ENCODE results near the gene SMYD3. TPM values are rescaled to one million over a fixed set of nuclear protein-coding genes. Genes with fewer than 3 reads are reported as not detected.

Gene SMYD3
- total RNA-seq, 2 donors from 2014 or later: 13.5 to 20.8 TPM

DNA sequence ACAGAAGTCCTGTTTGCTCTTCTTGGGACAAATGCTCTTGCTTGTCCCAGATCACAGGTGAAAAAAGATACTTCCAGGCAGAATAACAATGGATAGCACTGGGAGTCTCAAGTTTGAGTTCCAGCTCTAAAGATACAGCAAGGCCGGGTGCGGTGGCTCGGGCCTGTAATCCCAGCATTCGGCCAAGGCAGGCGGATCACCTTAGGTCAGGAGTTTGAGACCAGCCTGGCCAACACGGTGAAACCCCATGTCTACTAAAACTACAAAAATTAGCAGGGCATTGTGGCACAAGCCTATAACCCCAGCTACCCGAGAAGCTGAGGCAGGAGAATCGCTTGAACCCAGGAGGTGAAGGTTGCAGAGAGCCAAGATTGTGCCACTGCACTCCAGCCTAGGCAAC is 337.6 kb downstream of the SMYD3 start:
- no peaks in the 10 kb centered on the region for H3K27me3 ChIP-seq
- WGBS, 2 donors: 95 to 100% methylated on average over 8 of the region's 8 CpGs
- intact Hi-C loops (cut with DNase I): no loop called here
- TF ChIP-seq CTCF (IDR thresholded peaks at IDR 0.05) (no peak), POLR2A (IDR thresholded peaks at IDR 0.05) (no peak)
- no peak for DNase-seq
- ATAC-seq: no peak
- no peak overlapping the region for H3K27ac ChIP-seq
- H3K4me1 ChIP-seq: peaks cover 10% of the 10 kb centered on the region
- no peak overlapping the region for H3K4me3 ChIP-seq
- H3K9me3 ChIP-seq: no peaks in the 10 kb centered on the region
- H3K36me3 ChIP-seq (replicated peaks in 1 of 2; ENCODE audit: insufficient read depth in 1 of 2, low read depth in 2 of 2): no peaks in the 10 kb centered on the region

DNA sequence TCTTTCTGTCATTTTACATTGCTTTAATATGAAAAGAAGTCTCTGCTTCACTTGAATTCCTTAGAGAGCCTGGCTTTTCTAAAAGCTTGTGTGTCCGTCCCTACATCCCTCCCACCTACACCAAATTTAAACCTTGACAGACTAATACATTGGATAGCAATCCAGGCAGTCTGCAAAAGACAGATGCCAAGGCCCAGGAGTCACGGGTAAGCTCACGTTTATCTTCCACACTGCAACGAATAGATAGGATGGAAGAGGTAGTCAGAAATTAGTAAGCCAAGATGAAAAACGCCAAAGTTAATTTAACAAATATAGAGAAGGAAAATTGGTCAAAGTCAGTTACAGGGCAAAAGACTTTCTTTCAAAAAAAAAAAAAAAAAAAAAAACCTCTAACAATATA is 338.1 kb downstream of the SMYD3 start:
- Histone ChIP-seq H3K36me3 (replicated peaks in 1 of 2; ENCODE audit: insufficient read depth in 1 of 2, low read depth in 2 of 2) (no peaks in the 10 kb centered on the region), H3K9me3 (no peaks in the 10 kb centered on the region), H3K4me1 (peaks cover 10% of the 10 kb centered on the region), H3K4me3 (no peak overlapping the region), H3K27me3 (no peaks in the 10 kb centered on the region), H3K27ac (no peak overlapping the region)
- intact Hi-C loops (cut with DNase I): no loop called here
- WGBS, 2 donors: 72% methylated on average over 5 of the region's 5 CpGs
- ATAC-seq (no peak), DNase-seq (no peak)
- TF ChIP-seq CTCF (IDR thresholded peaks at IDR 0.05): no peak

GRCh38 chr1:246166841-246167240 is 340.2 kb downstream of the SMYD3 start:
- Histone ChIP-seq H3K27me3 (no peaks in the 10 kb centered on the region), H3K4me3 (no peak overlapping the region), H3K27ac (no peak overlapping the region), H3K36me3 (replicated peaks in 1 of 2; ENCODE audit: insufficient read depth in 1 of 2, low read depth in 2 of 2) (no peaks in the 10 kb centered on the region), H3K4me1 (peaks cover 10% of the 10 kb centered on the region), H3K9me3 (no peaks in the 10 kb centered on the region)
- no peak for DNase-seq
- TF ChIP-seq CTCF (IDR thresholded peaks at IDR 0.05) (no peak), POLR2A (IDR thresholded peaks at IDR 0.05) (no peak)
- 81 to 82% methylated on average over 11 of the region's 11 CpGs for WGBS, 2 donors
- ATAC-seq: no peak
- intact Hi-C loops (cut with DNase I): no loop called here

GRCh38 chr1:246165826-246166709 is 341.0 kb downstream of the SMYD3 start:
- DNase-seq (peak in 2 of 4 donors; percentile 10 to 18), ATAC-seq (no peak)
- Histone ChIP-seq H3K4me1 (peaks cover 10% of the 10 kb centered on the region), H3K36me3 (replicated peaks in 1 of 2; ENCODE audit: insufficient read depth in 1 of 2, low read depth in 2 of 2) (no peaks in the 10 kb centered on the region), H3K4me3 (no peak overlapping the region), H3K27ac (no peak overlapping the region), H3K27me3 (no peaks in the 10 kb centered on the region), H3K9me3 (no peaks in the 10 kb centered on the region)
- WGBS, 2 donors: 43 to 52% methylated on average over 7 of the region's 7 CpGs
- TF ChIP-seq CTCF (IDR thresholded peaks at IDR 0.05) (no peak), POLR2A (IDR thresholded peaks at IDR 0.05) (no peak)
- intact Hi-C loops (cut with DNase I): no loop called here

- H3K27ac ChIP-seq: no peak overlapping the region
- no peaks in the 10 kb centered on the region for H3K27me3 ChIP-seq
- no peak for TF ChIP-seq POLR2A (IDR thresholded peaks at IDR 0.05)
- TF ChIP-seq CTCF (IDR thresholded peaks at IDR 0.05): no peak
- intact Hi-C loops (cut with DNase I): no loop called here
- ATAC-seq (no peak), DNase-seq (no peak)
- H3K4me1 ChIP-seq: peaks cover 10% of the 10 kb centered on the region
- H3K36me3 ChIP-seq (replicated peaks in 1 of 2; ENCODE audit: insufficient read depth in 1 of 2, low read depth in 2 of 2): no peaks in the 10 kb centered on the region
- no peaks in the 10 kb centered on the region for H3K9me3 ChIP-seq
- H3K4me3 ChIP-seq: no peak overlapping the region
- WGBS, 2 donors: 87 to 96% methylated on average over 9 of the region's 9 CpGs
Measured at GRCh38 chr1:246164764-246165163, 342.3 kb downstream of the SMYD3 start.
